Loucy (cell line): Measurements from ENCODE around the gene CD151.

ENCODE experiments used
- CTCF ChIP-seq: fragments of 200-600 bp; sonication (generic); conservative IDR thresholded peaks from 2 replicates; pipeline ENCODE4 v1.5.1; 2014; ENCODE audit warnings: mild to moderate bottlenecking, antibody characterized with exemption, low read length
- EZH2phosphoT487 ChIP-seq: fragments of 200-600 bp; IDR thresholded peaks from 2 replicates; pipeline ENCODE4 v1.6.1; 2018; ENCODE audit warnings: antibody characterized with exemption, mild to moderate bottlenecking, moderate library complexity, borderline replicate concordance

DNA sequence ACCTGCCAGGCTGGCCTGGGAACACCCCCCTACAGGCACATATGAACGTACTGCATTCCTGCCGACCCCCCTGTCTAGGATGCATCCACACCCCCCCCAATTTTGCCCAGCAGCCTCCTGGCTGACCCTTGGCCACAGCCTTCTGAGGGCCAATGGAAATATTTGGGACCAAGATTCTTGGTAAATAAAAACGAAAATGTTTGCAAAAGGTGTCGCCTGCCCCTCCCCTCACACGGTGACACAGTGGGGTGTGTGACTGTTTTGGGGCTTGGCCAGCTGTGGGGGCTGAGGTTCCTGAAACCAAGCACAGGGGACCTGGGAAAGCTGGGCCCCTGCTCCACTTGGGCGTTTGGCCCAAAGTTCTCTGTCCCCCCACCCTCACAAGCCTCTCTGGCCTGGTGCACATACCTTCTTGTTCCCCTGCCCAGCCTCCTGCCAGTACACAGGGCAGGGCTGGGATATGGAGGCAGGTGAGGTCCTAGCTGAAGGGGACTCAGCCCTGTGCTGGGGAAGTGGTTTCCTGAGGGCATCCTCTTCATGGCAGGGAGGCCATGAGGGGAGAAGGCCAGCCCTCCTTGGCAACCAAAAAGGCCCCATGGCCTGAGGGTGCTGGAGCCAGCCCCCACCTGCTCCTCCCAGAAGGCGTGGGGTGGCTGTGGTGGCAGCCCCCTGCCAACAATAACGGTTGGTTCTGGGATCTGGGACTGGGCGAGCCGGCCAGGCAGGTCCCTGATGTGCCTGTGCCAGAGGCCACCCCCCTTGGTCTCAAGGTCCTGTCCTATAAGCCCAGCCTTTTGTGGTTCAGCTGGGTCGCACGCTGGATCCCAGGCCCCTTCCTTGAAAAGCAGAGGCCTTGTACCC lies 7.2 kb upstream of the CD151 start:
- no peak for TF ChIP-seq EZH2phosphoT487
- no peak for TF ChIP-seq CTCF
